H1 (cell line): ENCODE measurements around the gene TK1. TPM values are rescaled to one million over a fixed set of nuclear protein-coding genes. Genes with fewer than 3 reads are reported as not detected.

Source experiments
- CTCF ChIA-PET: fragments of 300-600 bp; sonication (Branson Sonifier 250); formaldehyde crosslinking; loops from one replicate; lab custom pipeline; 2021; ENCODE audit not compliant: partially characterized antibody; lab: Charles Lee
- POLR2A ChIA-PET: fragments of 300-600 bp; sonication (Branson Sonifier 250); formaldehyde crosslinking; loops from one replicate; lab custom pipeline; 2021; ENCODE audit warnings: inconsistent platforms; ENCODE audit not compliant: partially characterized antibody; lab: Charles Lee
- DNase-seq, 2 experiments: peaks; one replicate each; pipeline versions ENCODE4 v3.0.0 to v3.0.0-alpha.2; 2010 to 2022; ENCODE audit warnings: low spot score in 2 of 2, low read depth in 1 of 2, mixed read lengths in 1 of 2
- FAIRE-seq: peaks from 2 replicates; lab custom pipeline; 2011; peaks lifted over from hg19 to GRCh38; lab: Jason Lieb, UNC
- H2AFZ ChIP-seq: 2 replicates; pipeline ENCODE4 v1.8.1; 2012; ENCODE audit warnings: low read length, inconsistent platforms
- H2AK5ac ChIP-seq: 2 replicates; pipeline ENCODE4 v1.6.1; 2013; ENCODE audit warnings: low read depth, low read length
- H2BK120ac ChIP-seq: replicated peaks from 2 replicates; pipeline ENCODE3; 2013; ENCODE audit warnings: low read depth, low read length, inconsistent platforms
- H2BK12ac ChIP-seq: 2 replicates; pipeline ENCODE4 v1.6.1; 2013; ENCODE audit warnings: low read depth, low read length
- H2BK15ac ChIP-seq: 2 replicates; pipeline ENCODE4 v1.6.1; 2013; ENCODE audit warnings: low read length
- H2BK20ac ChIP-seq: 2 replicates; pipeline ENCODE4 v1.6.1; 2013; ENCODE audit warnings: low read length
- H2BK5ac ChIP-seq: 2 replicates; pipeline ENCODE4 v1.6.1; 2013; ENCODE audit warnings: low read depth, low read length
- H3K14ac ChIP-seq: 2 replicates; pipeline ENCODE4 v1.6.1; 2013; ENCODE audit warnings: inconsistent platforms; ENCODE audit not compliant: insufficient read length
- H3K18ac ChIP-seq: 2 replicates; pipeline ENCODE4 v1.6.1; 2013; ENCODE audit warnings: low read length; ENCODE audit errors: extremely low read depth
- H3K23ac ChIP-seq: 2 replicates; pipeline ENCODE4 v1.6.1; 2013; ENCODE audit warnings: inconsistent platforms; ENCODE audit not compliant: insufficient read length
- H3K23me2 ChIP-seq: 2 replicates; pipeline ENCODE4 v1.6.1; 2013; ENCODE audit warnings: low read depth, low read length
- H3K27ac ChIP-seq: 2 replicates; pipeline ENCODE4 v1.6.1; 2011; ENCODE audit warnings: low read depth, low read length, inconsistent platforms
- H3K27me3 ChIP-seq, 4 experiments: replicated peaks in 1 of 4; 1 replicate in 1 of 4; 2 replicates in 3 of 4; pipeline versions ENCODE4 v1.6.1 to v1.8.1; 2011 to 2013; ENCODE audit warnings: low read length in 3 of 4, mild to moderate bottlenecking in 3 of 4, inconsistent platforms in 2 of 4, mixed read lengths in 2 of 4, moderate library complexity in 1 of 4; ENCODE audit not compliant: control insufficient read depth in 3 of 4, insufficient read depth in 3 of 4; ENCODE audit errors: extremely low read depth in 1 of 4
- H3K36me3 ChIP-seq, 4 experiments: 2 replicates each; pipeline versions ENCODE4 v1.6.1 to v1.8.1; 2011 to 2013; ENCODE audit warnings: mild to moderate bottlenecking in 4 of 4, low read length in 3 of 4, moderate library complexity in 2 of 4, control low read depth in 1 of 4, inconsistent platforms in 1 of 4; ENCODE audit not compliant: insufficient read depth in 4 of 4, control insufficient read depth in 2 of 4
- H3K4ac ChIP-seq: replicated peaks from 2 replicates; pipeline ENCODE3; 2013; ENCODE audit warnings: low read length, low read depth, mixed read lengths, inconsistent platforms; ENCODE audit not compliant: insufficient read length
- H3K4me1 ChIP-seq, 4 experiments: replicated peaks in 1 of 4; 1 replicate in 1 of 4; 2 replicates in 3 of 4; pipeline versions ENCODE4 v1.6.1 to v1.8.1; 2011 to 2013; ENCODE audit warnings: low read length in 3 of 4, inconsistent platforms in 2 of 4, mixed read lengths in 1 of 4; ENCODE audit not compliant: insufficient read depth in 4 of 4, control insufficient read depth in 3 of 4
- H3K4me2 ChIP-seq, 2 experiments: 2 replicates each; pipeline versions ENCODE4 v1.6.1 to v1.8.1; 2011 to 2013; ENCODE audit warnings: low read depth in 2 of 2, low read length in 2 of 2, control low read depth in 1 of 2, inconsistent platforms in 1 of 2, mild to moderate bottlenecking in 1 of 2; ENCODE audit not compliant: insufficient read depth in 1 of 2
- H3K4me3 ChIP-seq, 4 experiments: fragments of 200-600, 300-600 bp in 1 of 4; sonication (generic), shearing (Covaris generic), sonication (Bioruptor Twin) in 1 of 4; 2 replicates each; pipeline versions ENCODE4 v1.5.1 to v1.8.1; 2011 to 2016; ENCODE audit warnings: low read length in 4 of 4, low read depth in 3 of 4, control low read depth in 2 of 4, inconsistent platforms in 2 of 4, mild to moderate bottlenecking in 2 of 4, mixed read lengths in 1 of 4, moderate library complexity in 1 of 4; ENCODE audit not compliant: insufficient read depth in 2 of 4; ENCODE audit errors: extremely low read depth in 1 of 4
- H3K56ac ChIP-seq: replicated peaks from 2 replicates; pipeline ENCODE3; 2013; ENCODE audit warnings: low read depth, mild to moderate bottlenecking, mixed read lengths, low read length, inconsistent platforms; ENCODE audit not compliant: insufficient read length
- H3K79me1 ChIP-seq: 2 replicates; pipeline ENCODE4 v1.6.1; 2013; ENCODE audit warnings: low read depth, low read length, control low read depth
- H3K79me2 ChIP-seq, 2 experiments: 2 replicates each; pipeline versions ENCODE4 v1.6.1 to v1.8.1; 2012 to 2013; ENCODE audit warnings: low read length in 2 of 2, mild to moderate bottlenecking in 2 of 2, inconsistent platforms in 1 of 2; ENCODE audit not compliant: insufficient read depth in 2 of 2, control insufficient read depth in 1 of 2
- H3K9ac ChIP-seq, 4 experiments: replicated peaks in 1 of 4; 1 replicate in 1 of 4; 2 replicates in 3 of 4; pipeline versions ENCODE4 v1.6.1 to v1.8.1; 2011 to 2013; ENCODE audit warnings: low read depth in 3 of 4, low read length in 3 of 4, control low read depth in 2 of 4, mild to moderate bottlenecking in 2 of 4, moderate library complexity in 2 of 4, inconsistent platforms in 1 of 4; ENCODE audit errors: extremely low read depth in 1 of 4
- H3K9me3 ChIP-seq, 2 experiments: 2 replicates each; pipeline versions ENCODE4 v1.6.1 to v1.8.1; 2012 to 2013; ENCODE audit warnings: mild to moderate bottlenecking in 2 of 2, moderate library complexity in 2 of 2, control low read depth in 1 of 2, inconsistent platforms in 1 of 2, low read depth in 1 of 2, low read length in 1 of 2, mixed read lengths in 1 of 2; ENCODE audit not compliant: insufficient read depth in 2 of 2
- H4K20me1 ChIP-seq, 2 experiments: replicated peaks in 1 of 2; 2 replicates each; pipeline versions ENCODE3 to v1.8.1; 2011 to 2013; ENCODE audit warnings: inconsistent platforms in 2 of 2, low read length in 2 of 2, mild to moderate bottlenecking in 1 of 2; ENCODE audit not compliant: insufficient read depth in 2 of 2, control insufficient read depth in 1 of 2
- H4K5ac ChIP-seq: 2 replicates; pipeline ENCODE4 v1.6.1; 2013; ENCODE audit warnings: low read length, low read depth, mixed read lengths, inconsistent platforms; ENCODE audit not compliant: insufficient read length
- H4K8ac ChIP-seq: 2 replicates; pipeline ENCODE4 v1.8.0; 2013; ENCODE audit warnings: mild to moderate bottlenecking, moderate library complexity, low read length, inconsistent platforms; ENCODE audit not compliant: insufficient read depth; ENCODE audit errors: extremely low read depth
- H4K91ac ChIP-seq: replicated peaks from 2 replicates; pipeline ENCODE3; 2013; ENCODE audit warnings: low read length, mixed read lengths, inconsistent platforms; ENCODE audit not compliant: insufficient read length
- SIRT6 ChIP-seq: IDR thresholded peaks from one replicate; pipeline ENCODE4 v1.7.1; 2012; ENCODE audit warnings: low read length, inconsistent platforms
- ZNF274 ChIP-seq: IDR thresholded peaks from 2 replicates; pipeline ENCODE4 v1.7.0; 2012; ENCODE audit warnings: low read length, borderline replicate concordance; ENCODE audit errors: extremely low read depth
- WGBS, 2 experiments: shearing (Covaris generic) in 1 of 2; methylation state at CpG; one replicate each; pipeline versions ENCODE4 v1.1.6 to v1.1.7; 2013 to 2015; ENCODE audit warnings: low lambda C conversion rate in 2 of 2, mixed read lengths in 2 of 2, inconsistent platforms in 1 of 2, low coverage in 1 of 2, missing lambda C conversion rate in 1 of 2; ENCODE audit not compliant: insufficient replicate concordance in 2 of 2, insufficient coverage in 1 of 2, insufficient read length in 1 of 2; ENCODE audit errors: extremely low coverage in 1 of 2, missing lambda C conversion rate in 1 of 2; 5-methylcytosine and 5-hydroxymethylcytosine counted together
- polyA plus RNA-seq, 7 experiments: library from polyadenylated mRNA; depleted of rRNA in 3 of 7; stranded (reverse) in 5 of 7; unstranded in 2 of 7; fragments of >200 nt in 5 of 7; fragments of 200-250 nt in 2 of 7; gene quantifications; 1 replicate in 5 of 7; 2 replicates in 1 of 7; 4 replicates in 1 of 7; pipeline versions ENCODE4 v1.2.1 to v1.2.3, GENCODE V29; 2011 to 2013; ENCODE audit warnings: missing spikeins in 2 of 7, mixed read lengths in 2 of 7
- total RNA-seq: library from RNA; stranded (reverse); fragmentation: NEBNext Ultra II Directional; extraction: Animal tissue kit (Norgen Biotek cat#: 25700); gene quantifications from 2 replicates; pipeline ENCODE4 v1.2.1, GENCODE V29; 2021

The TK1 gene
- total and polyA plus RNA-seq, 2 of the 8 experiments (the other 6 are each of a cell fraction or from before 2014, with no cell fraction given): 66.9 to 147 TPM

GRCh38 chr17:78196716-78197115 is 9.9 kb upstream of the TK1 start:
- H3K27me3 ChIP-seq: no peaks in the 10 kb centered on the region
- H2BK5ac ChIP-seq: no peak overlapping the region
- peak overlapping the region; percentile 13 to 22; a peak in 2 of 4 replicates for H3K4me2 ChIP-seq
- no peak for DNase-seq
- H2BK20ac ChIP-seq: no peak overlapping the region
- 83% methylated on average over 5 of the region's 5 CpGs; no CpG with 5 or more reads in 1 of the 2 experiments for WGBS, 2 experiments
- FAIRE-seq: no peak
- no peak overlapping the region for H3K14ac ChIP-seq
- no peak overlapping the region for H3K27ac ChIP-seq
- H3K23me2 ChIP-seq: no peaks in the 10 kb centered on the region
- no peak overlapping the region for H3K56ac ChIP-seq
- H3K36me3 ChIP-seq: peaks cover 0 to 11% (median 2%) of the 10 kb centered on the region in 4 experiments; a peak in 5 of 8 replicates
- H3K4me1 ChIP-seq: peaks cover 0 to 11% (median 4%) of the 10 kb centered on the region in 4 experiments; a peak in 5 of 7 replicates
- no peak overlapping the region for H2BK120ac ChIP-seq
- H4K20me1 ChIP-seq: peaks cover 1 to 5% of the 10 kb centered on the region in 2 experiments
- no peak overlapping the region for H2AFZ ChIP-seq
- H3K9ac ChIP-seq: no peak overlapping the region
- TF ChIP-seq ZNF274: no peak
- no peak for TF ChIP-seq SIRT6
- CTCF ChIA-PET: interaction anchor here (1.6 to 10.2 kb wide), 5 partner anchors 9 to 249 kb away, joined by 4 to 65 read pairs (median 7); partner anchors contain the start of genes AFMID and TK1
- POLR2A ChIA-PET: interaction anchor here (0.8 to 5.5 kb wide), 6 partner anchors 11 to 29 kb away, joined by 3 to 67 read pairs (median 6); partner anchors contain the start of genes AFMID and TK1
- no peak overlapping the region for H3K4me3 ChIP-seq
- no peak overlapping the region for H2AK5ac ChIP-seq
- 0 out of 2 replicates have a peak, but pooled peaks cover 3% of the 10 kb centered on the region for H3K79me1 ChIP-seq
- no peak overlapping the region for H4K91ac ChIP-seq
- H3K18ac ChIP-seq: no peak overlapping the region
- no peak overlapping the region for H4K5ac ChIP-seq
- H3K4ac ChIP-seq: no peak overlapping the region
- no peaks in the 10 kb centered on the region for H3K9me3 ChIP-seq
- H3K23ac ChIP-seq: no peak overlapping the region
- no peak overlapping the region for H4K8ac ChIP-seq
- H3K79me2 ChIP-seq: no peaks in the 10 kb centered on the region; a peak in 1 of 4 replicates
- no peak overlapping the region for H2BK15ac ChIP-seq
- no peak overlapping the region for H2BK12ac ChIP-seq
